OCI-LY3 (cell line): Measurements from ENCODE around the gene MYH15.

ENCODE experiments used
- CTCF ChIP-seq: fragments of 200-600, 300-600 bp; sonication (generic); IDR thresholded peaks from 2 replicates; pipeline ENCODE4 v1.5.1; 2014; ENCODE audit warnings: antibody characterized with exemption, low read length, low read depth
- EZH2phosphoT487 ChIP-seq: fragments of 200-600 bp; shearing (Covaris generic); IDR thresholded peaks from 2 replicates; pipeline ENCODE4 v1.6.1; 2018; ENCODE audit warnings: antibody characterized with exemption, mixed run types, low read depth

- TF ChIP-seq EZH2phosphoT487 (no peak), CTCF (no peak)
Measured at GRCh38 chr3:108394016-108394415, 116.4 kb downstream of the MYH15 start.
